HepG2 (cell line): ENCODE measurements around the gene MSI2. TPM values are rescaled to one million over a fixed set of nuclear protein-coding genes. Genes with fewer than 3 reads are reported as not detected.
A peak's percentile ranks its signal among the peaks of the same experiment; 100 is the strongest.

Source experiments
- ATAC-seq: fragments of 200-7000 bp; cut with Tn5 transposase; 3 replicates; pipeline ENCODE4 v1.9.1; 2020; ENCODE audit warnings: mild to moderate bottlenecking, moderate library complexity
- BruUV-seq: library from RNA; stranded (reverse); fragments of 400-500 nt; replicated peaks from 2 replicates; lab custom pipeline; 2021; lab: Mats Ljungman, UMichigan
- CTCF ChIA-PET: fragments of 300-600 bp; formaldehyde crosslinking; extraction: SDS; loops from one replicate; lab custom pipeline; 2021; ENCODE audit warnings: low total read pairs, inconsistent platforms, low intra/inter-chr PET ratio; lab: Yijun Ruan, JAX
- POLR2A ChIA-PET: fragments of 350-600 bp; sonication (Branson Sonifier 250); formaldehyde crosslinking; loops from one replicate; lab custom pipeline; 2020; ENCODE audit warnings: antibody characterized with exemption, inconsistent platforms; lab: Yijun Ruan, JAX
- DNase-seq: peaks from one replicate; pipeline ENCODE4 v3.0.0-alpha.2; 2015; ENCODE audit warnings: low spot score
- FAIRE-seq: peaks from 3 replicates; lab custom pipeline; 2011; peaks lifted over from hg19 to GRCh38; lab: Jason Lieb, UNC
- H2AFZ ChIP-seq: one replicate; pipeline ENCODE4 v1.6.1; 2011; ENCODE audit warnings: low read length, inconsistent platforms
- H3K27ac ChIP-seq: fragments of 300-600 bp; 3 replicates; pipeline ENCODE4 v1.8.0; 2011; ENCODE audit warnings: mixed run types, mild to moderate bottlenecking, mixed read lengths, low read length, inconsistent platforms; ENCODE audit not compliant: insufficient read depth; ENCODE audit errors: extremely low read length
- H3K27me3 ChIP-seq, 2 experiments: fragments of 200-600 bp in 1 of 2; 2 replicates in 1 of 2; 3 replicates in 1 of 2; pipeline versions ENCODE4 v1.6.0 to v1.8.0; 2011; ENCODE audit warnings: low read length in 2 of 2, mild to moderate bottlenecking in 2 of 2, moderate library complexity in 2 of 2, inconsistent platforms in 1 of 2; ENCODE audit not compliant: insufficient read depth in 2 of 2, control insufficient read depth in 1 of 2
- H3K36me3 ChIP-seq, 2 experiments: fragments of 200-600 bp in 1 of 2; replicated peaks in 1 of 2; 2 replicates in 1 of 2; 3 replicates in 1 of 2; pipeline versions ENCODE4 v1.5.1 to v1.8.0; 2011; ENCODE audit warnings: low read length in 2 of 2, inconsistent platforms in 1 of 2; ENCODE audit not compliant: insufficient read depth in 2 of 2, control insufficient read depth in 1 of 2
- H3K4me1 ChIP-seq: 2 replicates; pipeline ENCODE4 v1.5.1; 2012; ENCODE audit warnings: low read length, inconsistent platforms; ENCODE audit not compliant: insufficient read depth
- H3K4me2 ChIP-seq: 2 replicates; pipeline ENCODE4 v1.6.0; 2011; ENCODE audit warnings: low read depth, low read length, inconsistent platforms
- H3K4me3 ChIP-seq, 3 experiments: fragments of 200-600 bp in 1 of 3; sonication (generic), shearing (Covaris generic) in 1 of 3; replicated peaks in 1 of 3; 2 replicates each; pipeline ENCODE4 v1.5.1; 2011 to 2016; ENCODE audit warnings: low read length in 3 of 3, inconsistent platforms in 2 of 3, low read depth in 2 of 3, mild to moderate bottlenecking in 2 of 3, control low read depth in 1 of 3, mixed read lengths in 1 of 3; ENCODE audit not compliant: insufficient read depth in 1 of 3
- H3K79me2 ChIP-seq: one replicate; pipeline ENCODE4 v1.6.1; 2011; ENCODE audit warnings: low read length, inconsistent platforms; ENCODE audit not compliant: insufficient read depth
- H3K9ac ChIP-seq: 2 replicates; pipeline ENCODE4 v1.6.0; 2011; ENCODE audit warnings: mild to moderate bottlenecking, low read depth, low read length, inconsistent platforms; ENCODE audit not compliant: insufficient read depth
- H3K9me3 ChIP-seq: 2 replicates; pipeline ENCODE4 v1.5.1; 2012; ENCODE audit warnings: mild to moderate bottlenecking, low read length
- H4K20me1 ChIP-seq: 2 replicates; pipeline ENCODE4 v1.6.0; 2011; ENCODE audit warnings: inconsistent platforms, mild to moderate bottlenecking, low read length, moderate library complexity; ENCODE audit not compliant: insufficient read depth
- REST ChIP-seq, 2 experiments: IDR thresholded peaks; 2 replicates each; pipeline ENCODE4 v1.6.1; 2011 to 2012; ENCODE audit warnings: low read length in 2 of 2, borderline replicate concordance in 1 of 2, low read depth in 1 of 2, mild to moderate bottlenecking in 1 of 2, moderate library complexity in 1 of 2
- ZBTB33 ChIP-seq: sonication (generic); formaldehyde crosslinking; IDR thresholded peaks from 2 replicates; pipeline ENCODE4 v1.4.0; 2020; ENCODE audit warnings: missing genetic modification reagents
- ZNF281 ChIP-seq: sonication (generic); formaldehyde crosslinking; IDR thresholded peaks from 2 replicates; pipeline ENCODE4 v1.4.0; 2020; ENCODE audit warnings: missing genetic modification reagents, borderline replicate concordance
- ZNF562 ChIP-seq: sonication (generic); formaldehyde crosslinking; IDR thresholded peaks from 2 replicates; pipeline ENCODE4 v1.8.0; 2022; ENCODE audit warnings: missing genetic modification reagents, borderline replicate concordance
- ZNF687 ChIP-seq: sonication (generic); formaldehyde crosslinking; IDR thresholded peaks from 2 replicates; pipeline ENCODE4 v1.5.1; 2020; ENCODE audit warnings: mild to moderate bottlenecking, missing genetic modification reagents, moderate library complexity
- WGBS: methylation state at CpG from one replicate; pipeline ENCODE4 v1.1.6; 2017; ENCODE audit warnings: low lambda C conversion rate; 5-methylcytosine and 5-hydroxymethylcytosine counted together
- in situ Hi-C: cut with HindIII; loops from 2 replicates; pipeline ENCODE4 v1.10.0; 2017; ENCODE audit warnings: low pct_unique_long_range_greater_than_20kb; ENCODE audit not compliant: extremely low pct_ligation_motif_present
- intact Hi-C: fragments of 100-400 bp; cut with micrococcal nuclease; formaldehyde crosslinking; loops from one replicate; pipeline ENCODE4 v1.10.0; 2022; ENCODE audit not compliant: unreplicated experiment
- polyA plus RNA-seq, 8 experiments: library from polyadenylated mRNA; depleted of rRNA in 3 of 8; stranded (reverse) in 7 of 8; unstranded in 1 of 8; fragments of >200 nt; fragmentation: Illumina TruSeq in 4 of 8; extraction: Trizol in 4 of 8; gene quantifications; 2 replicates each; pipeline versions ENCODE4 v1.2.1 to v1.2.3, GENCODE V29; 2011 to 2016; ENCODE audit warnings: low read depth in 4 of 8, missing spikeins in 1 of 8, mixed read lengths in 1 of 8; ENCODE audit not compliant: insufficient read depth in 1 of 8
- total RNA-seq, 5 experiments: library from RNA; depleted of rRNA; stranded (reverse); fragments of >200 nt; fragmentation: Illumina TruSeq; extraction: Trizol; gene quantifications; 2 replicates each; pipeline ENCODE4 v1.2.3, GENCODE V29; 2016; ENCODE audit warnings: low read depth in 1 of 5

The MSI2 gene
- total and polyA plus RNA-seq, 2 of the 13 experiments (the other 11 are each of a cell fraction or from before 2014, with no cell fraction given): 77.5 to 78.4 TPM

- TF ChIP-seq ZNF281 (peak; percentile 32; the same call in 1 of the 2 replicates), ZNF562 (CRISPR knock-in tag) (no peak), REST (IDR thresholded peaks at IDR 0.05; ENCODE audit: borderline replicate concordance in 1 of 2, low read depth in 1 of 2, low read length in 2 of 2) (no peak)
These were observed 295.2 kb downstream of the MSI2 start (continued) for GRCh38 chr17:57551321-57552079.

GRCh38 chr17:57552114-57552624 is 295.8 kb downstream of the MSI2 start:
- Histone ChIP-seq H3K4me3 (no peak overlapping the region), H3K4me2 (no peak overlapping the region), H3K36me3 (peaks cover 3 to 12% of the 10 kb centered on the region in 2 experiments; a peak in 3 of 5 replicates), H3K27ac (no peak overlapping the region), H3K9me3 (no peaks in the 10 kb centered on the region), H4K20me1 (no peaks in the 10 kb centered on the region), H3K27me3 (no peaks in the 10 kb centered on the region), H3K79me2 (peaks cover 7% of the 10 kb centered on the region), H2AFZ (no peak overlapping the region), H3K9ac (no peak overlapping the region), H3K4me1 (peaks cover 87% of the 10 kb centered on the region)
- in situ Hi-C loops: no loop called here
- intact Hi-C loops: no loop called here
- FAIRE-seq (no peak), ATAC-seq (no peak), DNase-seq (no peak)
- 91% methylated on average over 8 of the region's 11 CpGs for WGBS
- no TSS peak for BruUV-seq
- ChIA-PET CTCF (no interaction called here), POLR2A (interaction anchor here (1.1 to 2.5 kb wide), 2 partner anchors 9 to 34 kb away, joined by 6 to 9 read pairs; no protein-coding TSS in a partner anchor)
- TF ChIP-seq ZNF687 (CRISPR knock-in tag) (0 out of 2 replicates have a peak, but pooled peaks have one; percentile 8), ZBTB33 (CRISPR knock-in tag) (0 out of 2 replicates have a peak, but pooled peaks have one; percentile 12)
